Measurements from ENCODE around the gene GJC2. TPM values are rescaled to one million over a fixed set of nuclear protein-coding genes. Genes with fewer than 3 reads are reported as not detected.

The GJC2 gene
- total and polyA plus RNA-seq, 2 donors (not counting 1 experiment from before 2014, with no cell fraction given) = 0.16 to 0.30 TPM

DNA sequence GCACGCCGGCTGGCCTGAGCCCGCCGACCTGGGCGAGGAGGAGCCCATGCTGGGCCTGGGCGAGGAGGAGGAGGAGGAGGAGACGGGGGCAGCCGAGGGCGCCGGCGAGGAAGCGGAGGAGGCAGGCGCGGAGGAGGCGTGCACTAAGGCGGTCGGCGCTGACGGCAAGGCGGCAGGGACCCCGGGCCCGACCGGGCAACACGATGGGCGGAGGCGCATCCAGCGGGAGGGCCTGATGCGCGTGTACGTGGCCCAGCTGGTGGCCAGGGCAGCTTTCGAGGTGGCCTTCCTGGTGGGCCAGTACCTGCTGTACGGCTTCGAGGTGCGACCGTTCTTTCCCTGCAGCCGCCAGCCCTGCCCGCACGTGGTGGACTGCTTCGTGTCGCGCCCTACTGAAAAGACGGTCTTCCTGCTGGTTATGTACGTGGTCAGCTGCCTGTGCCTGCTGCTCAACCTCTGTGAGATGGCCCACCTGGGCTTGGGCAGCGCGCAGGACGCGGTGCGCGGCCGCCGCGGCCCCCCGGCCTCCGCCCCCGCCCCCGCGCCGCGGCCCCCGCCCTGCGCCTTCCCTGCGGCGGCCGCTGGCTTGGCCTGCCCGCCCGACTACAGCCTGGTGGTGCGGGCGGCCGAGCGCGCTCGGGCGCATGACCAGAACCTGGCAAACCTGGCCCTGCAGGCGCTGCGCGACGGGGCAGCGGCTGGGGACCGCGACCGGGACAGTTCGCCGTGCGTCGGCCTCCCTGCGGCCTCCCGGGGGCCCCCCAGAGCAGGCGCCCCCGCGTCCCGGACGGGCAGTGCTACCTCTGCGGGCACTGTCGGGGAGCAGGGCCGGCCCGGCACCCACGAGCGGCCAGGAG lies 8.6 kb downstream of the GJC2 start:
- peaks cover 0 to 9% of the 10 kb centered on the region in 2 donors for H3K4me1 ChIP-seq (ENCODE audit: control insufficient read depth in 2 of 2, insufficient read depth in 2 of 2, low read length in 2 of 2)

More for the DNA sequence above, 8.6 kb downstream of the GJC2 start:
- Mint-ChIP-seq H3K4me1 (no peaks in the 10 kb centered on the region), H3K27me3 (peaks cover 3% of the 10 kb centered on the region), H3K9me3 (ENCODE audit: insufficient read depth) (no peaks in the 10 kb centered on the region), H3K4me3 (no peak overlapping the region), H3K27ac (no peak overlapping the region)
- no peak overlapping the region for H3K27ac ChIP-seq (ENCODE audit: low read length in 2 of 2)
- H3K4me2 ChIP-seq (replicated peaks; ENCODE audit: low read depth, low read length, poor library complexity, severe bottlenecking) = no peak overlapping the region
- CTCF ChIA-PET = interaction anchor here (0.9 kb wide), 1 partner anchor 28 kb away, joined by 3 read pairs; no protein-coding TSS in a partner anchor
- TF ChIP-seq EZH2 (IDR thresholded peaks at IDR 0.05; ENCODE audit: borderline replicate concordance, insufficient read depth, low read depth, low read length, poor library complexity, severe bottlenecking) (no peak), CTCF (IDR thresholded peaks at IDR 0.05) (no peak)
- peaks cover 0 to 23% (median 0%) of the 10 kb centered on the region in 4 experiments for H3K27me3 ChIP-seq (replicated peaks in 1 of 4; ENCODE audit: control extremely low read depth in 1 of 4, control insufficient read depth in 3 of 4, insufficient read depth in 4 of 4, low read length in 3 of 4)
- no peaks in the 10 kb centered on the region for H3K36me3 ChIP-seq (replicated peaks in 1 of 2; ENCODE audit: control extremely low read depth in 1 of 2, control insufficient read depth in 1 of 2, extremely low read depth in 1 of 2, insufficient read depth in 2 of 2, low read length in 1 of 2)
- 97% methylated on average over 88 of the region's 98 CpGs for WGBS (ENCODE audit: insufficient coverage)
- ATAC-seq (ENCODE audit: low read depth) (no peak), DNase-seq (no peak)
- no peaks in the 10 kb centered on the region for H4K20me1 ChIP-seq (ENCODE audit: control insufficient read depth, insufficient read depth, low read length, poor library complexity, severe bottlenecking)
- no peak overlapping the region for H3K4me3 ChIP-seq (ENCODE audit: control extremely low read depth in 1 of 5, extremely low read depth in 1 of 5, insufficient read depth in 1 of 5, low read depth in 2 of 5, low read length in 4 of 5)
- POLR2A ChIA-PET = interaction anchor here (0.6 kb wide), 1 partner anchor 330 kb away, joined by 7 read pairs; no protein-coding TSS in a partner anchor
- H3K79me2 ChIP-seq (ENCODE audit: control insufficient read depth, insufficient read depth, low read length) = peaks cover 4% of the 10 kb centered on the region
- no peak overlapping the region for H2AFZ ChIP-seq (ENCODE audit: insufficient read depth, low read depth, low read length, poor library complexity, severe bottlenecking)
- peaks cover 0 to 2% (median 0%) of the 10 kb centered on the region in 3 donors for H3K9me3 ChIP-seq (ENCODE audit: control extremely low read depth in 1 of 3, control insufficient read depth in 2 of 3, insufficient read depth in 1 of 3, low read length in 2 of 3)
- no peak overlapping the region for H3K9ac ChIP-seq (ENCODE audit: low read length)
- intact Hi-C loops (cut with micrococcal nuclease) = no loop called here
